H9 (cell line): ENCODE results near the gene SF3A2. TPM values are rescaled to one million over a fixed set of nuclear protein-coding genes. Genes with fewer than 3 reads are reported as not detected.

Source experiments
- DNase-seq: peaks from one replicate; pipeline ENCODE4 v3.0.0-alpha.2; 2017
- H2AFZ ChIP-seq: one replicate; pipeline ENCODE4 v1.6.1; 2013; ENCODE audit warnings: mild to moderate bottlenecking, low read length, control low read depth, moderate library complexity
- H2AK5ac ChIP-seq: 2 replicates; pipeline ENCODE4 v1.6.1; 2013; ENCODE audit warnings: low read length, control low read depth, mixed read lengths; ENCODE audit not compliant: insufficient read length
- H2BK120ac ChIP-seq: one replicate; pipeline ENCODE4 v1.6.1; 2013; ENCODE audit warnings: low read depth, mild to moderate bottlenecking, low read length, control low read depth, inconsistent platforms; ENCODE audit not compliant: poor library complexity, severe bottlenecking
- H2BK12ac ChIP-seq: 2 replicates; pipeline ENCODE4 v1.6.1; 2013; ENCODE audit warnings: low read length, control low read depth, mixed read lengths, low read depth; ENCODE audit not compliant: insufficient read length
- H2BK15ac ChIP-seq: 2 replicates; pipeline ENCODE4 v1.6.1; 2013; ENCODE audit warnings: low read depth, low read length, control low read depth
- H2BK20ac ChIP-seq: one replicate; pipeline ENCODE4 v1.6.1; 2013; ENCODE audit warnings: low read depth, mild to moderate bottlenecking, low read length, control low read depth, inconsistent platforms; ENCODE audit not compliant: poor library complexity, severe bottlenecking
- H2BK5ac ChIP-seq: 2 replicates; pipeline ENCODE4 v1.6.1; 2013; ENCODE audit warnings: low read length, control low read depth, mixed read lengths; ENCODE audit not compliant: insufficient read length
- H3K14ac ChIP-seq: 2 replicates; pipeline ENCODE4 v1.6.1; 2013; ENCODE audit warnings: low read length, control low read depth; ENCODE audit not compliant: insufficient read depth
- H3K18ac ChIP-seq: 2 replicates; pipeline ENCODE4 v1.6.1; 2013; ENCODE audit warnings: low read depth, mild to moderate bottlenecking, mixed read lengths, low read length, control low read depth; ENCODE audit not compliant: insufficient read length
- H3K23ac ChIP-seq: 2 replicates; pipeline ENCODE4 v1.6.1; 2013; ENCODE audit warnings: low read length, control low read depth, mixed read lengths, low read depth; ENCODE audit not compliant: insufficient read length
- H3K23me2 ChIP-seq: 2 replicates; pipeline ENCODE4 v1.6.1; 2013; ENCODE audit warnings: low read depth, mild to moderate bottlenecking, mixed read lengths, low read length, control low read depth; ENCODE audit not compliant: insufficient read length, poor library complexity, severe bottlenecking
- H3K27ac ChIP-seq: 2 replicates; pipeline ENCODE4 v1.5.1; 2013; ENCODE audit warnings: low read length, control low read depth, mixed read lengths, low read depth; ENCODE audit not compliant: insufficient read length
- H3K27me3 ChIP-seq: 2 replicates; pipeline ENCODE4 v1.6.1; 2013; ENCODE audit warnings: low read length, control low read depth, inconsistent platforms; ENCODE audit not compliant: insufficient read depth
- H3K4ac ChIP-seq: 2 replicates; pipeline ENCODE4 v1.6.1; 2013; ENCODE audit warnings: low read depth, mild to moderate bottlenecking, control low read depth, inconsistent platforms, low read length, moderate library complexity
- H3K4me1 ChIP-seq: 2 replicates; pipeline ENCODE4 v1.6.1; 2013; ENCODE audit warnings: low read length, control low read depth, inconsistent platforms; ENCODE audit not compliant: insufficient read depth
- H3K4me2 ChIP-seq: 2 replicates; pipeline ENCODE4 v1.6.1; 2013; ENCODE audit warnings: low read length, control low read depth, mixed read lengths; ENCODE audit not compliant: insufficient read length, insufficient read depth
- H3K56ac ChIP-seq: 2 replicates; pipeline ENCODE4 v1.6.1; 2013; ENCODE audit warnings: low read depth, mild to moderate bottlenecking, mixed read lengths, low read length, control low read depth; ENCODE audit not compliant: insufficient read length
- H3K79me1 ChIP-seq: 2 replicates; pipeline ENCODE4 v1.6.1; 2013; ENCODE audit warnings: low read depth, mild to moderate bottlenecking, moderate library complexity, low read length, control low read depth, inconsistent platforms; ENCODE audit not compliant: insufficient read depth, poor library complexity, severe bottlenecking
- H3K79me2 ChIP-seq: 2 replicates; pipeline ENCODE4 v1.6.1; 2013; ENCODE audit warnings: low read length, control low read depth, inconsistent platforms; ENCODE audit not compliant: insufficient read depth
- H3K9ac ChIP-seq: 2 replicates; pipeline ENCODE4 v1.6.1; 2013; ENCODE audit warnings: low read length, control low read depth, mixed read lengths; ENCODE audit not compliant: insufficient read length; ENCODE audit errors: extremely low read depth
- H3K9me3 ChIP-seq: one replicate; pipeline ENCODE4 v1.6.1; 2013; ENCODE audit warnings: low read depth, low read length, inconsistent platforms; ENCODE audit not compliant: control insufficient read depth
- H3T11ph ChIP-seq: one replicate; pipeline ENCODE4 v1.6.1; 2013; ENCODE audit warnings: mild to moderate bottlenecking, low read length, control low read depth, inconsistent platforms
- H4K20me1 ChIP-seq: one replicate; pipeline ENCODE4 v1.6.1; 2013; ENCODE audit not compliant: control insufficient read depth, insufficient read length, insufficient read depth
- H4K5ac ChIP-seq: 2 replicates; pipeline ENCODE4 v1.6.1; 2013; ENCODE audit warnings: low read depth, mild to moderate bottlenecking, mixed read lengths, low read length, control low read depth; ENCODE audit not compliant: insufficient read length
- H4K8ac ChIP-seq: replicated peaks from 2 replicates; pipeline ENCODE4 v1.6.1; 2013; ENCODE audit warnings: low read length, control low read depth, mixed read lengths, low read depth; ENCODE audit not compliant: insufficient read length
- H4K91ac ChIP-seq: 2 replicates; pipeline ENCODE4 v1.6.1; 2013; ENCODE audit warnings: low read depth, mild to moderate bottlenecking, moderate library complexity, mixed read lengths, low read length, control low read depth; ENCODE audit not compliant: insufficient read length
- H3K27ac Mint-ChIP-seq, 3 experiments: 2 replicates in 2 of 3; 3 replicates in 1 of 3; pipeline ENCODE4 v1.8.0; 2020 to 2021; ENCODE audit warnings: mixed read lengths in 3 of 3, mild to moderate bottlenecking in 1 of 3, moderate library complexity in 1 of 3
- H3K27me3 Mint-ChIP-seq: 2 replicates; pipeline ENCODE4 v1.8.0; 2021; ENCODE audit warnings: low read depth, mild to moderate bottlenecking, moderate library complexity, mixed read lengths
- H3K36me3 Mint-ChIP-seq, 3 experiments: 2 replicates in 2 of 3; 3 replicates in 1 of 3; pipeline ENCODE4 v1.8.0; 2020 to 2021; ENCODE audit warnings: low read depth in 3 of 3, mixed read lengths in 3 of 3; ENCODE audit not compliant: insufficient read depth in 1 of 3
- H3K4me1 Mint-ChIP-seq, 2 experiments: 2 replicates each; pipeline ENCODE4 v1.8.0; 2020; ENCODE audit warnings: mixed read lengths in 2 of 2
- H3K4me3 Mint-ChIP-seq, 2 experiments: 2 replicates in 1 of 2; 3 replicates in 1 of 2; pipeline ENCODE4 v1.8.0; 2020 to 2021; ENCODE audit warnings: mild to moderate bottlenecking in 2 of 2, mixed read lengths in 2 of 2, moderate library complexity in 1 of 2
- H3K9me3 Mint-ChIP-seq, 2 experiments: 2 replicates in 1 of 2; 3 replicates in 1 of 2; pipeline ENCODE4 v1.8.0; 2020; ENCODE audit warnings: mild to moderate bottlenecking in 2 of 2, mixed read lengths in 2 of 2, moderate library complexity in 1 of 2
- WGBS: extraction: QIAGEN DNeasy Blood & Tissue Kit; methylation state at CpG from one replicate; pipeline ENCODE4 v1.1.7; 2013; ENCODE audit warnings: missing lambda C conversion rate, low lambda C conversion rate, mixed read lengths; ENCODE audit not compliant: insufficient read length; ENCODE audit errors: extremely low coverage; 5-methylcytosine and 5-hydroxymethylcytosine counted together
- total RNA-seq: library from RNA; stranded (reverse); gene quantifications from 2 replicates; pipeline ENCODE4 v1.2.1, GENCODE V29; 2021
- TF ChIP-seq, protein P1 (sequence below): fragments of 200-600 bp; sonication (generic); conservative IDR thresholded peaks from 3 replicates; pipeline ENCODE4 v1.8.0; 2021; ENCODE audit warnings: antibody characterized with exemption, mild to moderate bottlenecking

Gene SF3A2
- total RNA-seq, 1 experiment from 2014 or later: 166 TPM

GRCh38 chr19:2249010-2249866, 12.6 kb downstream of the SF3A2 start, which contains the start of gene AMH:
Gene AMH (plus strand): TSS chr19:2249323. CDS start chr19:2249333, 10 bp downstream.
- Histone ChIP-seq H4K20me1 (no peaks in the 10 kb centered on the region), H3K23me2 (peaks cover 10% of the 10 kb centered on the region), H2BK20ac (no peak within 1 kb of the TSS), H2BK120ac (no peak within 1 kb of the TSS), H2AK5ac (no peak within 1 kb of the TSS), H4K91ac (no peak within 1 kb of the TSS), H3K9me3 (no peaks in the 10 kb centered on the region), H3K23ac (no peak within 1 kb of the TSS), H3K79me1 (no peaks in the 10 kb centered on the region), H2BK15ac (no peak within 1 kb of the TSS), H2BK5ac (no peak within 1 kb of the TSS), H4K8ac (no peak within 1 kb of the TSS), H3K18ac (no peak within 1 kb of the TSS), H3K9ac (no peak within 1 kb of the TSS), H4K5ac (no peak within 1 kb of the TSS), H3K56ac (no peak within 1 kb of the TSS), H3K27me3 (no peaks in the 10 kb centered on the region; the same call in 1 of the 2 replicates), H3K79me2 (no peaks in the 10 kb centered on the region), H3K4me1 (no peaks in the 10 kb centered on the region), H3K27ac (no peak within 1 kb of the TSS), H3T11ph (no peak within 1 kb of the TSS), H2AFZ (no peak within 1 kb of the TSS), H3K4me2 (no peak within 1 kb of the TSS), H3K14ac (no peak within 1 kb of the TSS; the same call in 1 of the 2 replicates), H2BK12ac (no peak within 1 kb of the TSS), H3K4ac (no peak within 1 kb of the TSS)
- TF ChIP-seq, protein P1, sequence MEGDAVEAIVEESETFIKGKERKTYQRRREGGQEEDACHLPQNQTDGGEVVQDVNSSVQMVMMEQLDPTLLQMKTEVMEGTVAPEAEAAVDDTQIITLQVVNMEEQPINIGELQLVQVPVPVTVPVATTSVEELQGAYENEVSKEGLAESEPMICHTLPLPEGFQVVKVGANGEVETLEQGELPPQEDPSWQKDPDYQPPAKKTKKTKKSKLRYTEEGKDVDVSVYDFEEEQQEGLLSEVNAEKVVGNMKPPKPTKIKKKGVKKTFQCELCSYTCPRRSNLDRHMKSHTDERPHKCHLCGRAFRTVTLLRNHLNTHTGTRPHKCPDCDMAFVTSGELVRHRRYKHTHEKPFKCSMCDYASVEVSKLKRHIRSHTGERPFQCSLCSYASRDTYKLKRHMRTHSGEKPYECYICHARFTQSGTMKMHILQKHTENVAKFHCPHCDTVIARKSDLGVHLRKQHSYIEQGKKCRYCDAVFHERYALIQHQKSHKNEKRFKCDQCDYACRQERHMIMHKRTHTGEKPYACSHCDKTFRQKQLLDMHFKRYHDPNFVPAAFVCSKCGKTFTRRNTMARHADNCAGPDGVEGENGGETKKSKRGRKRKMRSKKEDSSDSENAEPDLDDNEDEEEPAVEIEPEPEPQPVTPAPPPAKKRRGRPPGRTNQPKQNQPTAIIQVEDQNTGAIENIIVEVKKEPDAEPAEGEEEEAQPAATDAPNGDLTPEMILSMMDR: no peak
- Mint-ChIP-seq H3K4me1 (peaks cover 4% of the 10 kb centered on the region in 2 experiments), H3K27me3 (peaks cover 11% of the 10 kb centered on the region), H3K9me3 (no peaks in the 10 kb centered on the region), H3K27ac (peak within 1 kb of the TSS in 1 of 3 experiments; percentile 58; a peak in 2 of 7 replicates), H3K36me3 (peaks cover 11 to 29% (median 15%) of the 10 kb centered on the region in 3 experiments; a peak in 6 of 7 replicates), H3K4me3 (no peak within 1 kb of the TSS)
- no CpG with 5 or more reads among the region's 27 CpGs for WGBS
- DNase-seq: no peak
